ENCODE data around the gene SLC25A25. TPM values are rescaled to one million over a fixed set of nuclear protein-coding genes. Genes with fewer than 3 reads are reported as not detected.

SLC25A25 gene
- total RNA-seq, 2 donors from 2014 or later, result 22.9 to 35.2 TPM

DNA sequence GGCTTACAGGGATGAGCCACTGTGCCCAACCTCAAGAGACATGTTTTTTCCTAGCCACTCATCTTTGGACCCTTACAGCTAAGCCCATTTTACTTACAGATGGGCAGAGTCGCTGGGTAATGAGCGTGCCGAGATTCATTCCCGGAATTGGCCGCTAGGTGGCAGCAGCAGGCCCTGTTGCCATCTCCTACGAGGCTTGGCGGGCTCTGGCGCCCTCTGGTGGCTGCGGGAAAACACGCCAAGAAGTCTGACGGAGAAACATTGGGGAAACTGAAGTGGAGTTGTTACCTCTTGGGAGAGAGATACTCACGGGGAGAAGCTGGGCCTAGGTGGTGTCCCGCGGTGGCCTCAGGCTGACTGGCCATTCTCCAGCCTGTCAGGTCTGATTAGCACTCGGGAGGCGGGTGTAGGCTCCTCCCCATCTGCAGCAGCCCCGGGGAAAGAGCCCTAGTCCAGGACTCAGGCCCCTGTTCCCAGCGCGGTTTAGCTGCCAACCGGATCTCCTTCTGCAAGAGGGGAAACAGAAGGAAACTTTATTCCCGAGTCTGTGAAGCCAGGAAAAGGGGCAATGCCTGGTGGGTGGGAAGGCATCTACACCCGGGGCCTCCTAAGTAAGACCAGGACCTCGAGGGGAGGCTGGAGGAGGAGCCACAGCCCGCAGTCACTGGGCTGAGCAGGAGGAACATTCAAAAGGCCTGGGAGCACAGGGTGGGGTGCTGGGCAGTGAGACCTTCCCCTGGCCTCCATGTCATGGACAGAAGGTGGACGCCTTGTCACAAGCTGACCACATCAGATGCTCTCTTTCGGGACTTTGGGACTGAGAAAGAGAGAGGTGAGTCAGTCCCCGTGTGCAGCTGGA, 49.8 kb downstream of the SLC25A25 start:
- DNase-seq (ENCODE audit: low spot score), result peak; percentile 99
- intact Hi-C loops (cut with DNase I), result loop anchor here in 1 of 2 donors (5.0 to 10.0 kb wide), 2 partner anchors 176 to 243 kb away; partner anchors contain the start of gene AK1

DNA sequence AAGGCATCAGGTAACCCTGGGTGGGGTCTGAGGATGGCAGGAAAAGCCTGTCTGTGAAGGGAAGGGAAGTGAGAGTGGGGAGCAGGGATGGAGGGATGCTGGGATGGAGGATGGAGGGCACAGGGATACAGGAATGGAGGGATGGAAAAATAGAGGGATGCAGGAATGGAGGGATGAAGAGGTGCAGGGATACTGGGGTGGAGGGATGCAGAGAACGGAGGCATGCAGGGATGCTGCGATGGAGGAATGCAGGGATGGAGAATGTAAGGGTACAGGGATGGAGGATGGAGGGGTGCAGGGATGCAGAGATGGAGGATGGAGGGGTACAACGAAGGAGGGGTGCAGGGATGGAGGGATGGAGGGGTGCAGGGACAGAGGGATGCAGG, 50.4 kb downstream of the SLC25A25 start:
- DNase-seq (ENCODE audit: low spot score), result no peak
- intact Hi-C loops (cut with DNase I), result loop anchor here in 1 of 2 donors (5.0 to 10.0 kb wide), 2 partner anchors 176 to 244 kb away; partner anchors contain the start of gene AK1

GRCh38 chr9:128118971-128119665, 51.1 kb downstream of the SLC25A25 start:
- peak; percentile 73 for DNase-seq (ENCODE audit: low spot score)

DNA sequence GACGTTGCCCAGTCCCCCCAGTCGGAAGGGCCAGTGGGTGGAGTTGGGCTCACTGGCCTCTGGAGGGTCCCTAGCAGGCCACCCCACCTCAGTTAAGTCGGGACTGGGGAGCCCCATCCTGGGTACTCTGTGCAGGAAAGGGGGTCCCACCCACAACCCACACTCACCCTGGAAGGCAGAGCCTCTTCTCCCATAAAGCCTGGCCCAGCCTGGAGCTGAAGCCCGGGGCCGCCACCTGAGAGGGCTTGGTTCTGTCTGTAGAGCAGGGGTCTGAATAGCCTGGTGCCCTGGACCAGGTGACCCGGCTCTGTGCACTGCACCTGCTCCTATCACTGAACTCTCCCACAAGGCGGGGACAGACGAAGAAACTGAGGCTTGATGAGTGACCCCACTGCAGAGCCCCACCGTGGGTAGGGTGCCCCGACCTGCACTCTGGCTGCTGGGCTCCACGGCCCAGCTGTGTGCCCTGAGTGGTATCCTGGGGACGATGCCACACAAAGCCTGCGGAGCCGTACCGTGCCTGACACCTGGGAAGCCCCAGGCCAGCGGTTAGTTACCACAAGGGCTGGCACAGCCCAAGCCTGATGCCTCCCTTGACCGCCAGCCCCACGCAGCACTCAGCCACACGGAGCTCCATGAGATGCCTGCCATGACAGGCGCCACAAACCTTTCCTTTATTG, 52.2 kb downstream of the SLC25A25 start:
- peak; percentile 78 for DNase-seq (ENCODE audit: low spot score)
- intact Hi-C loops (cut with DNase I), result no loop called here

More at GRCh38 chr9:128118971-128119665, 51.1 kb downstream of the SLC25A25 start:
- intact Hi-C loops (cut with DNase I), result loop anchor here in 1 of 2 donors (5.0 to 10.0 kb wide), 2 partner anchors 177 to 244 kb away; partner anchors contain the start of gene AK1

GRCh38 chr9:128120741-128121465, 52.9 kb downstream of the SLC25A25 start:
- intact Hi-C loops (cut with DNase I), result no loop called here
- DNase-seq (ENCODE audit: low spot score), result peak; percentile 73

DNA sequence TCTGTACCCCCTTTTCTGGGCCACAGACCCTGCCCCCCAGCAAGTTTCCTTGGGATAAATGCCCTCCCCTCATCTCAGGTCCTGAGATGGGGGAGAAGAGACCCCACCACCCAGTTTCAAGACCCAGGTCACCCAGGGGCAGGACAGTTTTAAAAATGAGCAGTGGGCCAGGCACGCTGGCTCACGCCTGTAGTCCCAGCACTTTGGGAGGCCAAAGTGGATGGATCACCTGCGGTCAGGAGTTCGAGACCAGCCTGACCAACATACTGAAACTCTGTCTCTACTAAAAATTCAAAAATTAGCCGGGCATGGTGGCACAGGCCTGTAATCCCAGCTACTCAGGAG, 53.4 kb downstream of the SLC25A25 start:
- intact Hi-C loops (cut with DNase I), result no loop called here
- DNase-seq (ENCODE audit: low spot score), result no peak

GRCh38 chr9:128121924-128122808, 54.1 kb downstream of the SLC25A25 start:
- peak; percentile 75 for DNase-seq (ENCODE audit: low spot score)
- intact Hi-C loops (cut with DNase I), result no loop called here

DNA sequence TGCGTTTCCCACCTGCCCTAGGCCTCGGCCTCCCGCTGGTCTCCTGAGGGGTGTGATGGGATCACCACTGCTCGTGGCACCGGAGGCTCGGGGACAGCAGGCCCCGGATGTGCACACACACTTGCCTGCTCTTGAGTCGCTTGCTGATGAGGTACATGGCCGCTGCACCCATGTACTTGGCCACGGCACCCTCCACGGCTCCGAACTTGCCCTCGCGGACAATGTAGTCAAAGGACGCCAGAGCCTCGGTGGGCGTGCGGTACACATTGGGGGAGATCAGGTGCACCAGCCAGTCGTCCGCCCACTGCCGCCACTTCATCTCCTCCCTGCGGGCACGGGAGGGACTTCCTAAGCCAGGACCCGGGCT, 54.8 kb downstream of the SLC25A25 start:
- peak; percentile 72 for DNase-seq (ENCODE audit: low spot score)
- intact Hi-C loops (cut with DNase I), result no loop called here

DNA sequence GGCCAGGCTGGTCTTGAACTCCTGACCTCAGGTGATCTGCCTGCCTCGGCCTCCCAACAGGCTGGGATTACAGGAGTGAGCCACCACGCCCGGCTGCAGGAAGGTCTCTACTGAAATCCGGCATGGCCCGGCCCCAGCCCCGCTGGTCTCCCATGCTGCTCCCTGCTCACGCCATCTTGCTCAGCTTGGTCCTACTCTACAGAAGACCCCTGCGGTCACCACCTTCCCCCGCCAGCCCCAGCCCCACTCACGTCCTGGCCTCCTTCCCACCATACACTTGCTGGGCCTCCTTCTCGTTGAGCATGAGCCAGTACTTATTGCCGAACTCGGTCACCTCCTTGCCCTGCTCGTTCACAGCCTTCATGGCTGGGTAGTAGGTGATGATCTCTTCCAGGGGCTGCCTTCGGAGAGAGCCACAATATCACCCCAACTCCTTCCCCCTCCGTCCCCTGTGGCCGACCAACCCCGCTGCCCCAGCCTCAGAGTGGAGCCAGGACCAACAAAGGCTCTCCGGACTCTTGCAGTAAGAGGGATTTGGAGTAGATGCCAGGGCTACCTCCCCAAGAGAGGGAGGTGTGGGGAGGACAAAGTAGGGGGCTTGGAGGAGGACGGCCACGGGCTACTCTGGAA, 55.5 kb downstream of the SLC25A25 start:
- DNase-seq (ENCODE audit: low spot score), result peak; percentile 80
- intact Hi-C loops (cut with DNase I), result no loop called here

- intact Hi-C loops (cut with DNase I), result no loop called here
- peak; percentile 47 for DNase-seq (ENCODE audit: low spot score)
Observed at GRCh38 chr9:128124451-128124850, 56.4 kb downstream of the SLC25A25 start.

GRCh38 chr9:128124873-128125579, 57.0 kb downstream of the SLC25A25 start:
- intact Hi-C loops (cut with DNase I), result no loop called here
- DNase-seq (ENCODE audit: low spot score), result peak; percentile 88

DNA sequence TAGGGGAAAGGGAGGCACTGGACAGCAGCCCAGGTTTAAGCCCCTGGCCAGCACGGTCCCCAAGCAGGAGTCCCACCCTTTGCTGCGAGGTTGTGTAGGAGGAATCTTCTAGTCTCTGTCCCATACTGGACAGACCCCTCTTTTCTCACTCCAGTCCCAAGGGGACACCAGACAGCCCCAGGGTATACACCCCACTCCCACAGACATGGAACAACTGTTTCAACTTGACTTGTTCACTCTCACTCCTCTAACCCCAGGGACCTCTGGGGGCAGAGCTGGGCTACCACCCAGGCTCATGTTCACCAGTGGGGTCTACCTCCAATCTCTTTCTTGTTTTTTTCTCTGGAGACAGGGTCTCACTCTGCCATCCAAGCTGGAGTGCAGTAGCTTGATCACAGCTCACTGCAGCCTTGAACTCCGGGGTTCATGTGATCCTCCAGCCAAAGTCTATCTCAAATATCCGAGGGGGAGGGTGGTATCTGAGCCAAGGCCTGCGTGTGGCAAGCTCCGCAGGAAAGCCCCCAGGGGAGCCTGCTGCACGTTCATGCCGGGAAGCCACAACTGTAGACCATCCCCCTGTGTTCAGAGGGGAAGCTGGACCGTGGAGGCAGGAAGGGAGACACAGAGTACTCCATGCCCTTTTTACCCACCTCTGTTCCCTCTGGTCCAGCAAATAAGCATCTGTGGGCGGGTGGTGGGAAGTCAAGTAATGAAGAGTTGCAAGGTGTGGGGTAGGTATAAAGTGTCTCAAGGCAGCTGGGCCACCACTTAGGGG, 57.7 kb downstream of the SLC25A25 start:
- peak; percentile 63 for DNase-seq (ENCODE audit: low spot score)
- intact Hi-C loops (cut with DNase I), result no loop called here

GRCh38 chr9:128127568-128127989, 59.5 kb downstream of the SLC25A25 start, which contains the start of gene PTGES2:
TSS of gene PTGES2 (minus strand) at chr9:128127729. CDS start at chr9:128127717, 12 bp downstream.
- intact Hi-C loops (cut with DNase I), result no loop called here
- peak; percentile 95 for DNase-seq (ENCODE audit: low spot score)

DNA sequence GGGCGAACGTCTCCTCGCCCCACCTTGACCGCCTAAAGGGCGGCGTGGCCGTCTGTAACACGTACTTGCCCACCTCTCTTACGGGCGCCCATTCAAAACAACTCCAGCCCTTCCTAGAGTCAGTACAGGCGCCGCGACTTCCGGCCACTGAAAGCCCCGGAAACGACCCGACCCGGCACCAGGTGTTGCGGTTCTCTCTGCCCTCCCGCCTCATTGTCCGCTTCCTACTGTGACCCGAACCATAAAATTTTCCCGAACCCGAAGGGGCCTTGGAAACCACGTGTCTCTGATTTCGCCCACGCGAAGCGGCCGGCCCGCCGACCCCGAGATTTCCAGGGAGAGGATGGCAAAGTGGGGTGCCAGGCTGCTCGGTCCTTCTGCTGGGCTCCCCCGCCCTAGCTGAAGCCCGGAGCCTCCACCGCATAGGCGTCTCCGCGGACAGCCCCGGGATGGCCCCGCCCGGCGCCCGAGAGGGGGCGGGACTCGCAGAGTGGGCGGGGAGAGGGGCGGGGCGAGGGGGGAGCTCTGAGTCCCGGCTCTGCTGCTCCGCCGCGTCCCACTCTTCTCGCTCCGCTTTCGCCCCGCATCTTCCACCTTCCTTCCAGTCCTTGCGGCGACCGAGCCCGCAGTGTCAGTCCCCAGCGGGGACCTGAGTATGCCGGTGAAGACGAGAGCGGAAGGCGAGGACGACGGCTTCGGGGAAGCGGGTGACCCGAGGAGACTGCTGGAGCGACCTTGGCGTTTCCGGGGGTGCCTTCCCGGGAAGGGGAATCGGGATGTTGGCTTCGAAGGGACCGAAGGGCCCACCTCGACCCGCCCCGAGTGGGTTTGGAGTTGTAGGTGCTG, 60.2 kb downstream of the SLC25A25 start:
- DNase-seq (ENCODE audit: low spot score), result peak; percentile 94
- intact Hi-C loops (cut with DNase I), result no loop called here

DNA sequence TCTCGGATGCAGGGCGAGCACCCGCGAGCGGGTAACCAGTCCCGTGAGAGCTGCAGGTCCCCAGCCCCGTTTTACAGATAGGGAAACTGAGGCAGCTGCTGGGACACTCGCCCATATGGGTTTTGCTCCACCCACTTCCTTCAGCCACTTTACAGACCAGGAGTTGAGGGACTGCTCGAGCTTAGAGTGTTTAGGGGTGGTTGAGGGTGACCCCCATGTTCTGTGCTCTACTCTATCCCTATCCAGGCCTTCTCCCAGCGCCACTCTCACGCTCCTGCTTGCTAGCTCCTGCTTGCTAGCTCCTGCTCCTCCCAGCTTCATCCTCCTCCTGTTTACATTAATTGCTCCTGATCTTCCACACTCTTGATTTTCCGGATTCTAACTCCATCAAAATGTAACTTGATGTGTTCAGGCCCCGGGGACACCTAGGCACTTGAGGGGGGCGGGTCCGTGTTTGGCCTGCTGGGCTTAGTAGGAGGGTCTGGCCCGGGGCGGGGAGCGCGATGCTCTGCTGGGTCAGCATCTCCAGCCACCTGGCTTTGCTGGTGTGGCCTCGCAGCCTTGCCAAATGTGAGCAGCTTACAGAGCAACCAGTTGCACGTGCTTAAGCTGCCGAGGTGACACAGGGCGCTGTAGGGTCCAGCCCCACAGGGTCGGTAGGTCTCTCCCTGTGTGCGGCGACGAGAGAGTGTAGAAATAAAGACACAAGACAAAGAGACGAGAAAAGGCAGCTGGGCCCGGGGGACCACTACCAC, 61.0 kb downstream of the SLC25A25 start:
- intact Hi-C loops (cut with DNase I), result no loop called here

More for the DNA sequence above, 61.0 kb downstream of the SLC25A25 start:
- DNase-seq (ENCODE audit: low spot score), result peak; percentile 79

Data from posterior vena cava (tissue), 2 donors.